ENCODE results near the gene SLC24A1.

Gene SLC24A1

GRCh38 chr15:65621638-65622037, at the start of gene SLC24A1:
Gene SLC24A1, plus strand, starts transcription at chr15:65621938. Its CDS starts 2,143 bp downstream, at chr15:65624081.
- no peak for TF ChIP-seq POLR2A (IDR thresholded peaks at IDR 0.05; ENCODE audit: extremely low read depth, insufficient read length)
- TF ChIP-seq MYC (IDR thresholded peaks at IDR 0.05; ENCODE audit: low read depth, low read length): no peak
- TF ChIP-seq, protein P1, sequence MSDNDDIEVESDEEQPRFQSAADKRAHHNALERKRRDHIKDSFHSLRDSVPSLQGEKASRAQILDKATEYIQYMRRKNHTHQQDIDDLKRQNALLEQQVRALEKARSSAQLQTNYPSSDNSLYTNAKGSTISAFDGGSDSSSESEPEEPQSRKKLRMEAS (IDR thresholded peaks at IDR 0.05; ENCODE audit: low read depth, low read length): no peak
- H3K4me3 ChIP-seq (ENCODE audit: low read depth, low read length): no peak within 1 kb of the TSS
- no peak for DNase-seq (ENCODE audit: low read depth)

GRCh38 chr15:65571971-65572370, 49.8 kb upstream of the SLC24A1 start:
- no peak for TF ChIP-seq CTCF (IDR thresholded peaks at IDR 0.05; ENCODE audit: low read depth, low read length)
- TF ChIP-seq, protein P1 (IDR thresholded peaks at IDR 0.05; ENCODE audit: low read depth, low read length): no peak
- no peak for TF ChIP-seq MYC (IDR thresholded peaks at IDR 0.05; ENCODE audit: low read depth, low read length)
- TF ChIP-seq POLR2A (IDR thresholded peaks at IDR 0.05; ENCODE audit: extremely low read depth, insufficient read length): no peak
- no peak for DNase-seq (ENCODE audit: low read depth)
- no peak overlapping the region for H3K4me3 ChIP-seq (ENCODE audit: low read depth, low read length)

DNA sequence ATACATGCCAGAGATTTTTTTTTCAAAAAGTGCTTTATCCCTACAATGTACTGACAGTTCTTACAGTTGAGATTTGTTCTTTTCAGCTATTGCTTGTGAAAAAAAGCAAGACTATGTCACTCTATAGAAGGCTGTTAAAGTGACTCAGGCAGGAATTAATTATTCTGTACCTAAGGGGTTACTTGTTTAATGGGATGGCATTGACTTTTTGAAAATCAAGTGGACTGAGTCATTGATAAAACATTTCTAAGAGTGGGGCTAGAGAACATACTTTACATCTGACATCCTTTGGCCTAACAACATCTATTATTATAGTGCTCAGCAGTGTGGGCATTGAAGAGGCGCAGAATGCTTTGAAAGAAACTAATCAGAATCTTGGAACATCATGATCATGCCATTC, 45.1 kb upstream of the SLC24A1 start:
- no peak overlapping the region for H3K4me3 ChIP-seq (ENCODE audit: low read depth, low read length)
- TF ChIP-seq, protein P1 (IDR thresholded peaks at IDR 0.05; ENCODE audit: low read depth, low read length): no peak
- no peak for TF ChIP-seq MYC (IDR thresholded peaks at IDR 0.05; ENCODE audit: low read depth, low read length)
- DNase-seq (ENCODE audit: low read depth): no peak

GRCh38 chr15:65577129-65577996, 44.4 kb upstream of the SLC24A1 start:
- H3K4me3 ChIP-seq (ENCODE audit: low read depth, low read length): no peak overlapping the region
- DNase-seq (ENCODE audit: low read depth): peak; percentile 7
- TF ChIP-seq CTCF (IDR thresholded peaks at IDR 0.05; ENCODE audit: low read depth, low read length) (no peak), MYC (IDR thresholded peaks at IDR 0.05; ENCODE audit: low read depth, low read length) (no peak), POLR2A (IDR thresholded peaks at IDR 0.05; ENCODE audit: extremely low read depth, insufficient read length) (no peak)
- TF ChIP-seq, protein P1 (IDR thresholded peaks at IDR 0.05; ENCODE audit: low read depth, low read length): no peak

DNA sequence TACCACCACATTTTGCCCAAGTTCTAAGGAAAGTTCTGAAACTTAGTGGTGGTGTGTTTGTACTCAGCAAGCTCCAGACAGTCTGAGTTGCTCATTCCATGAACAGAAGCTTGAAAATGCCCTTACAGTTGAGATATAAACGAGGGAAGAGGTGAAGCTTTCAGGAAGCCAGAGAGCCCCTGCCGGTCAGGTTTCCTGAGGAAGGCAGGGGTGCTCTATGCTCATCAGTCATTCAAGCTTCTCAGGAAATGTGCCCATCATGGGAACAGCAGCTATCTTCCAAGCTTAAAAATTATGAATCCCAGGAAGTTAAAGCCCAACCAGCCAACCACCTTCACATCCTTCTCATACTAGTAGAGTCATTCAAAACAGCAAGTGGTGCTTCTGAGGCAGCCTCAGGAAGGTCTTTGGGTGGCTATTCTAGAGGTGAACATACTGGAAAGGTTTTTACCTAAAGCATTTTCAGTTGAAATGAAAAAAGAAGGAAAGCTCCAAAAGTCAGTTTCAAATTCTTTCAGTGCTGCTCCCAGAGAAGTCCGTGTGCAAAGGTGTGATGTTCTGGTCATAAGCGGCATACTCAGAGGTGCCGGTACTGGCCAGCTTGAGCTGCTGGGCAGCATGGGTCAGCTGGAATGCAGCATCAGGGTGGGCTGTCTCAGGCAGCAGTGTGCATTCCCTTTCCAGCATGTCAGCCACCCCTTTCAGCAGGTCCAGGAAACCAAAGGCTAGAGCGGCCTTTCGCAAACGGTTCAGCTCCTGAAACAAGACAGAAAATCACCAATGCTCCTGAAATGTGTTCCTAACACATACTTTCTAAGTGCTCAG, 42.6 kb upstream of the SLC24A1 start:
- no peak overlapping the region for H3K4me3 ChIP-seq (ENCODE audit: low read depth, low read length)
- DNase-seq (ENCODE audit: low read depth): no peak
- TF ChIP-seq MYC (IDR thresholded peaks at IDR 0.05; ENCODE audit: low read depth, low read length) (no peak), POLR2A (IDR thresholded peaks at IDR 0.05; ENCODE audit: extremely low read depth, insufficient read length) (no peak), CTCF (IDR thresholded peaks at IDR 0.05; ENCODE audit: low read depth, low read length) (no peak)
- TF ChIP-seq, protein P1 (IDR thresholded peaks at IDR 0.05; ENCODE audit: low read depth, low read length): no peak

DNA sequence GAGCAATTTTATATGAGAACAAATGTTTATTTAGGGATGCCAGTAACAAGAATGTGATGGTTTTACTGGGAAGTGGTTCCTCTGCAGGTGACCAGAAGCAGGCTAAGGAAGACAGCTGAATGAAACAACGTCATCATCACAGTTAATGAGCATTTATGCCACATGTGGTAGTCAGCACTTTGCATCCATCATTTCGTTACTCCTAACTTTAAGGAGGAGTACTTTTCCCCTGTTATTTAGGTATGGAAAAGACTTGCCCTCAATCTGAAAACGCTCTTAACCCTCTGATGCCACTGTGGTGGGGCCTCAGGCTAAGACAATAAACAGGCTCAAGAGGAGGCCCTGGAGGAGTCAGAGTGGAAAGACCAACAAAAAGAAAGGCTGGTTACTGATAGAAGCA, 42.0 kb upstream of the SLC24A1 start:
- TF ChIP-seq POLR2A (IDR thresholded peaks at IDR 0.05; ENCODE audit: extremely low read depth, insufficient read length): no peak
- TF ChIP-seq, protein P1 (IDR thresholded peaks at IDR 0.05; ENCODE audit: low read depth, low read length): no peak
- TF ChIP-seq CTCF (IDR thresholded peaks at IDR 0.05; ENCODE audit: low read depth, low read length): no peak
- TF ChIP-seq MYC (IDR thresholded peaks at IDR 0.05; ENCODE audit: low read depth, low read length): no peak
- H3K4me3 ChIP-seq (ENCODE audit: low read depth, low read length): no peak overlapping the region
- DNase-seq (ENCODE audit: low read depth): no peak

Measured in NB4 (cell line).